Body of pancreas (tissue), 4 donors: Measurements from ENCODE around the gene LTA.

Source experiments
- POLR2A ChIP-seq, 3 donors: fragments of 450-650 bp; IDR thresholded peaks; one replicate each; pipeline ENCODE4 v1.6.1; 2016; ENCODE audit warnings: antibody characterized with exemption in 3 of 3, mild to moderate bottlenecking in 2 of 3
- TF ChIP-seq, protein P1 (sequence below), 7 experiments: fragments of 450-650 bp in 4 of 7; fragments of 200-600 bp in 3 of 7; sonication (generic) in 3 of 7; IDR thresholded peaks; one replicate each; pipeline ENCODE4 v1.5.1; 2016 to 2019; ENCODE audit warnings: antibody characterized with exemption in 7 of 7

DNA sequence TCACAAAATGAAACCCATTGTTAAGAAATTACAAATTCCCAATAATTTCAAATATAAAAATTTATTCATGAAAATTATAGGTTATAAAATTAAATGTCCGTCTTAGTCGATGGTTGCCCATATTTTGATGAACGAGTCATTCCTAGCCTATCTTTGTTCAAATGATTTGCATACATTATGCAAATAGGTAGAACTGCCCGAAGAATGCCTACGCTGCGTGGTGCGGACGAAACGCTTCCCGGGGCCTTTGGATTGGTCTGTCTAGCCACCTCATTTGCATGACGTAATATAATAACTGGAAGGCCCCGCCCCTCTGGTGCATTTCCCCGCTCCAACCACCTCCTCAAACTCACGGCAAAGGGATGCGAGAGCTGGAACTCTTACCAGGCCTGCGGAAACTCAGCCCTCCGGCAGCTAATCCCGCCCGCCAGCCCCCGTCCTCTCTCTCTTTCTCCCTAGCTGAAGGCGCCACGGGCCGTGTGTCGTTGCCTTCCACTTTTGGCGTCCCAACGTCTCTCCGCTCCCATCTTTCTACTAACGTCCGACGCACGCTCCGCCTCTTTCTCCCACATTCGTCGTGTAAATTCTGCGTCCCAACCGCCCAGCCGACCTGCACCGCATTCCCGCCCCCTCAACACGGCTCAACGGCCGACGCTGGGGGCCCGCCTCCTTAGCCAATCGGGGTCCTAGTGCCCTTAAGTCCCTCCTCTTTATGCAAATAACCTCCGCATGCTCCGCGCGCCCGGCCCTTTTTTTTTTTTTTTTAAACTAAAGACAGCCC lies 47.9 kb downstream of the LTA start:
- TF ChIP-seq, protein P1, sequence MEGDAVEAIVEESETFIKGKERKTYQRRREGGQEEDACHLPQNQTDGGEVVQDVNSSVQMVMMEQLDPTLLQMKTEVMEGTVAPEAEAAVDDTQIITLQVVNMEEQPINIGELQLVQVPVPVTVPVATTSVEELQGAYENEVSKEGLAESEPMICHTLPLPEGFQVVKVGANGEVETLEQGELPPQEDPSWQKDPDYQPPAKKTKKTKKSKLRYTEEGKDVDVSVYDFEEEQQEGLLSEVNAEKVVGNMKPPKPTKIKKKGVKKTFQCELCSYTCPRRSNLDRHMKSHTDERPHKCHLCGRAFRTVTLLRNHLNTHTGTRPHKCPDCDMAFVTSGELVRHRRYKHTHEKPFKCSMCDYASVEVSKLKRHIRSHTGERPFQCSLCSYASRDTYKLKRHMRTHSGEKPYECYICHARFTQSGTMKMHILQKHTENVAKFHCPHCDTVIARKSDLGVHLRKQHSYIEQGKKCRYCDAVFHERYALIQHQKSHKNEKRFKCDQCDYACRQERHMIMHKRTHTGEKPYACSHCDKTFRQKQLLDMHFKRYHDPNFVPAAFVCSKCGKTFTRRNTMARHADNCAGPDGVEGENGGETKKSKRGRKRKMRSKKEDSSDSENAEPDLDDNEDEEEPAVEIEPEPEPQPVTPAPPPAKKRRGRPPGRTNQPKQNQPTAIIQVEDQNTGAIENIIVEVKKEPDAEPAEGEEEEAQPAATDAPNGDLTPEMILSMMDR (IDR thresholded peaks at IDR 0.05) = peak in 3 of 7 experiments; percentile 5 to 19 (median 14)
- TF ChIP-seq POLR2A (IDR thresholded peaks at IDR 0.05) = peak; percentile 84 to 97 (median 97)
